HepG2 (cell line): ENCODE results near the gene FBXO10. TPM values are rescaled to one million over a fixed set of nuclear protein-coding genes. Genes with fewer than 3 reads are reported as not detected.

Source experiments
- AGO1 ChIP-seq: fragments of 200-400 bp; formaldehyde crosslinking; IDR thresholded peaks from 2 replicates; pipeline ENCODE4 v1.6.1; 2017; ENCODE audit warnings: mild to moderate bottlenecking, low read depth, low read length, moderate library complexity; ENCODE audit not compliant: poor library complexity, severe bottlenecking
- ATF5 ChIP-seq: sonication (generic); formaldehyde crosslinking; IDR thresholded peaks from 2 replicates; pipeline ENCODE4 v1.4.0; 2020; ENCODE audit warnings: mild to moderate bottlenecking, low read depth, missing genetic modification reagents
- CCDC6 ChIP-seq: sonication (generic); formaldehyde crosslinking; IDR thresholded peaks from 2 replicates; pipeline ENCODE4 v1.8.1; 2022; ENCODE audit warnings: mild to moderate bottlenecking, missing genetic modification reagents, moderate library complexity
- CERS6 ChIP-seq: sonication (generic); formaldehyde crosslinking; IDR thresholded peaks from 2 replicates; pipeline ENCODE4 v1.5.0; 2020; ENCODE audit warnings: missing genetic modification reagents
- CREM ChIP-seq, 2 experiments: sonication (generic) in 1 of 2; formaldehyde crosslinking in 1 of 2; IDR thresholded peaks; 2 replicates each; pipeline versions ENCODE4 v1.4.0 to v1.6.1; 2016 to 2020; ENCODE audit warnings: antibody characterized with exemption in 1 of 2, mild to moderate bottlenecking in 1 of 2, missing genetic modification reagents in 1 of 2
- DR1 ChIP-seq: sonication (generic); formaldehyde crosslinking; IDR thresholded peaks from 2 replicates; pipeline ENCODE4 v1.8.0; 2021; ENCODE audit warnings: mild to moderate bottlenecking, missing genetic modification reagents, inconsistent platforms
- ELF1 ChIP-seq: sonication (generic); formaldehyde crosslinking; IDR thresholded peaks from 2 replicates; pipeline ENCODE4 v1.4.0; 2020; ENCODE audit warnings: missing genetic modification reagents
- FOXP1 ChIP-seq, 2 experiments: fragments of 450-650 bp in 1 of 2; IDR thresholded peaks; 2 replicates each; pipeline ENCODE4 v1.6.1; 2017 to 2018; ENCODE audit warnings: antibody characterized with exemption in 1 of 2
- HDAC1 ChIP-seq: sonication (generic); formaldehyde crosslinking; IDR thresholded peaks from 2 replicates; pipeline ENCODE4 v1.5.1; 2020; ENCODE audit warnings: mild to moderate bottlenecking, missing genetic modification reagents
- KDM2A ChIP-seq: sonication (generic); formaldehyde crosslinking; IDR thresholded peaks from 2 replicates; pipeline ENCODE4 v1.4.0; 2020; ENCODE audit warnings: low read depth, missing genetic modification reagents, borderline replicate concordance
- MXI1 ChIP-seq: IDR thresholded peaks from 3 replicates; pipeline ENCODE4 v1.6.1; 2012; ENCODE audit warnings: low read depth, low read length, inconsistent platforms, borderline replicate concordance
- RAD21 ChIP-seq: fragments of 450-650 bp; formaldehyde crosslinking; IDR thresholded peaks from 2 replicates; pipeline ENCODE4 v1.5.0; 2020; ENCODE audit warnings: mild to moderate bottlenecking
- RNF2 ChIP-seq: fragments of 450-650 bp; conservative IDR thresholded peaks from 2 replicates; pipeline ENCODE4 v1.6.1; 2016; ENCODE audit warnings: low read depth
- SMAD3 ChIP-seq: sonication (generic); formaldehyde crosslinking; IDR thresholded peaks from 2 replicates; pipeline ENCODE4 v1.4.0; 2020; ENCODE audit warnings: missing genetic modification reagents
- SPEN ChIP-seq: sonication (generic); formaldehyde crosslinking; IDR thresholded peaks from 2 replicates; pipeline ENCODE4 v1.5.1; 2020; ENCODE audit warnings: low read depth, mild to moderate bottlenecking, missing genetic modification reagents
- TCF12 ChIP-seq, 2 experiments: fragments of 450-650 bp in 1 of 2; sonication (generic) in 1 of 2; formaldehyde crosslinking in 1 of 2; IDR thresholded peaks; 2 replicates each; pipeline versions ENCODE4 v1.6.1 to v1.8.0; 2017 to 2022; ENCODE audit warnings: antibody characterized with exemption in 1 of 2, mild to moderate bottlenecking in 1 of 2, missing genetic modification reagents in 1 of 2, moderate library complexity in 1 of 2
- TEAD3 ChIP-seq: optimal IDR thresholded peaks from 2 replicates; pipeline ENCODE3; 2016; ENCODE audit warnings: borderline replicate concordance
- TERF1 ChIP-seq: sonication (generic); formaldehyde crosslinking; IDR thresholded peaks from 2 replicates; pipeline ENCODE4 v1.8.0; 2022; ENCODE audit warnings: mild to moderate bottlenecking, missing genetic modification reagents, moderate library complexity
- XRCC5 ChIP-seq: fragments of 200-400 bp; formaldehyde crosslinking; optimal IDR thresholded peaks from 2 replicates; pipeline ENCODE3; 2017; ENCODE audit warnings: mild to moderate bottlenecking, low read length
- ZNF30 ChIP-seq: sonication (generic); formaldehyde crosslinking; IDR thresholded peaks from 2 replicates; pipeline ENCODE4 v1.5.0; 2020; ENCODE audit warnings: mild to moderate bottlenecking, missing genetic modification reagents
- ZNF547 ChIP-seq: sonication (generic); formaldehyde crosslinking; IDR thresholded peaks from 2 replicates; pipeline ENCODE4 v1.5.1; 2020; ENCODE audit warnings: mild to moderate bottlenecking, missing genetic modification reagents
- ZSCAN22 ChIP-seq: sonication (generic); formaldehyde crosslinking; IDR thresholded peaks from 2 replicates; pipeline ENCODE4 v1.4.0; 2020; ENCODE audit warnings: mild to moderate bottlenecking, missing genetic modification reagents
- ZUFSP ChIP-seq: sonication (generic); formaldehyde crosslinking; IDR thresholded peaks from 2 replicates; pipeline ENCODE4 v1.9.0; 2021; ENCODE audit warnings: missing genetic modification reagents, mild to moderate bottlenecking, borderline replicate concordance
- polyA plus RNA-seq, 8 experiments: library from polyadenylated mRNA; depleted of rRNA in 3 of 8; stranded (reverse) in 7 of 8; unstranded in 1 of 8; fragments of >200 nt; fragmentation: Illumina TruSeq in 4 of 8; extraction: Trizol in 4 of 8; gene quantifications; 2 replicates each; pipeline versions ENCODE4 v1.2.1 to v1.2.3, GENCODE V29; 2011 to 2016; ENCODE audit warnings: low read depth in 4 of 8, missing spikeins in 1 of 8, mixed read lengths in 1 of 8; ENCODE audit not compliant: insufficient read depth in 1 of 8
- total RNA-seq, 5 experiments: library from RNA; depleted of rRNA; stranded (reverse); fragments of >200 nt; fragmentation: Illumina TruSeq; extraction: Trizol; gene quantifications; 2 replicates each; pipeline ENCODE4 v1.2.3, GENCODE V29; 2016; ENCODE audit warnings: low read depth in 1 of 5

Gene FBXO10
- total and polyA plus RNA-seq, 2 of the 13 experiments (the other 11 are each of a cell fraction or from before 2014, with no cell fraction given) = 3.1 to 5.1 TPM

GRCh38 chr9:37465249-37466036 lies 110.7 kb downstream of the FBXO10 start, which contains the start of gene ZBTB5 (continued):
- TF ChIP-seq TCF12 (IDR thresholded peaks at IDR 0.05) (no peak), TCF12 (CRISPR knock-in tag; IDR thresholded peaks at IDR 0.05) (no peak), CERS6 (CRISPR knock-in tag) (no peak), XRCC5 (peak; percentile 18), ATF5 (0 out of 2 replicates have a peak, but pooled peaks have one; percentile 62), ELF1 (CRISPR knock-in tag) (peak; percentile 5; the same call in 1 of the 2 replicates), HDAC1 (peak; percentile 75; the same call in 1 of the 2 replicates), SPEN (CRISPR knock-in tag) (no peak), CCDC6 (CRISPR knock-in tag) (0 out of 2 replicates have a peak, but pooled peaks have one; percentile 61), TEAD3 (CRISPR knock-in tag) (peak; percentile 58), SMAD3 (CRISPR knock-in tag) (peak; percentile 29; the same call in 1 of the 2 replicates), ZNF30 (CRISPR knock-in tag) (no peak), TERF1 (CRISPR knock-in tag) (no peak), RNF2 (0 out of 2 replicates have a peak, but pooled peaks have one; percentile 40), FOXP1 (IDR thresholded peaks at IDR 0.05) (no peak), FOXP1 (CRISPR knock-in tag; IDR thresholded peaks at IDR 0.05) (peak; percentile 38), MXI1 (peak; percentile 75; the same call in 2 of the 3 replicates), ZNF547 (CRISPR knock-in tag) (peak; percentile 39; the same call in 1 of the 2 replicates), DR1 (CRISPR knock-in tag) (peak; percentile 69; the same call in 1 of the 2 replicates), AGO1 (no peak), KDM2A (CRISPR knock-in tag) (peak; percentile 2; the same call in 1 of the 2 replicates), RAD21 (CRISPR knock-in tag) (no peak), ZUFSP (CRISPR knock-in tag) (no peak), ZSCAN22 (CRISPR knock-in tag) (no peak), CREM (IDR thresholded peaks at IDR 0.05) (peak; percentile 92), CREM (CRISPR knock-in tag; IDR thresholded peaks at IDR 0.05) (0 out of 2 replicates have a peak, but pooled peaks have one; percentile 46)
